HepG2 (cell line): Measurements from ENCODE around the gene NMU. TPM values are rescaled to one million over a fixed set of nuclear protein-coding genes. Genes with fewer than 3 reads are reported as not detected.

Source experiments
- E2F5 ChIP-seq: sonication (generic); formaldehyde crosslinking; conservative IDR thresholded peaks from 2 replicates; pipeline ENCODE4 v1.4.0; 2020; ENCODE audit warnings: missing genetic modification reagents
- ELK4 ChIP-seq: sonication (generic); formaldehyde crosslinking; IDR thresholded peaks from 2 replicates; pipeline ENCODE4 v1.9.0; 2021; ENCODE audit warnings: missing genetic modification reagents, borderline replicate concordance
- HDAC1 ChIP-seq: sonication (generic); formaldehyde crosslinking; IDR thresholded peaks from 2 replicates; pipeline ENCODE4 v1.5.1; 2020; ENCODE audit warnings: mild to moderate bottlenecking, missing genetic modification reagents
- HNF4G ChIP-seq, 2 experiments: sonication (generic) in 1 of 2; formaldehyde crosslinking in 1 of 2; IDR thresholded peaks; 2 replicates each; pipeline versions ENCODE4 v1.4.0 to v1.6.1; 2011 to 2020; ENCODE audit warnings: borderline replicate concordance in 2 of 2, low read depth in 2 of 2, mild to moderate bottlenecking in 2 of 2, low read length in 1 of 2, missing genetic modification reagents in 1 of 2, moderate library complexity in 1 of 2
- MAFF ChIP-seq: IDR thresholded peaks from 2 replicates; pipeline ENCODE4 v1.6.1; 2011; ENCODE audit warnings: low read depth, low read length, improper control_type of control experiment
- NR2C2 ChIP-seq: sonication (generic); formaldehyde crosslinking; IDR thresholded peaks from 2 replicates; pipeline ENCODE4 v1.4.0; 2020; ENCODE audit warnings: missing genetic modification reagents, mild to moderate bottlenecking, moderate library complexity, borderline replicate concordance
- PATZ1 ChIP-seq: sonication (generic); formaldehyde crosslinking; IDR thresholded peaks from 2 replicates; pipeline ENCODE4 v1.4.0; 2020; ENCODE audit warnings: missing genetic modification reagents
- POLR2AphosphoS5 ChIP-seq: IDR thresholded peaks from 2 replicates; pipeline ENCODE4 v1.6.1; 2012; ENCODE audit warnings: low read depth, low read length
- SMC3 ChIP-seq: IDR thresholded peaks from 2 replicates; pipeline ENCODE4 v1.6.1; 2011; ENCODE audit warnings: low read length, improper control_type of control experiment
- TGIF2 ChIP-seq: IDR thresholded peaks from 2 replicates; pipeline ENCODE4 v1.6.1; 2016; ENCODE audit warnings: control low read depth, missing compliant biosample characterization
- ZFP37 ChIP-seq: sonication (generic); formaldehyde crosslinking; IDR thresholded peaks from 2 replicates; pipeline ENCODE4 v1.4.0; 2020; ENCODE audit warnings: missing genetic modification reagents, borderline replicate concordance
- ZMAT5 ChIP-seq: sonication (generic); formaldehyde crosslinking; IDR thresholded peaks from 2 replicates; pipeline ENCODE4 v1.5.0; 2020; ENCODE audit warnings: mild to moderate bottlenecking, low read depth, missing genetic modification reagents, borderline replicate concordance
- ZNF343 ChIP-seq: sonication (generic); formaldehyde crosslinking; IDR thresholded peaks from 2 replicates; pipeline ENCODE4 v1.4.0; 2020; ENCODE audit warnings: mild to moderate bottlenecking, missing genetic modification reagents
- ZNF530 ChIP-seq: sonication (generic); formaldehyde crosslinking; IDR thresholded peaks from 2 replicates; pipeline ENCODE4 v1.5.0; 2020; ENCODE audit warnings: low read depth, mild to moderate bottlenecking, missing genetic modification reagents
- ZNF770 ChIP-seq: sonication (generic); formaldehyde crosslinking; IDR thresholded peaks from 2 replicates; pipeline ENCODE4 v1.5.0; 2020; ENCODE audit warnings: mild to moderate bottlenecking, missing genetic modification reagents
- polyA plus RNA-seq, 8 experiments: library from polyadenylated mRNA; depleted of rRNA in 3 of 8; stranded (reverse) in 7 of 8; unstranded in 1 of 8; fragments of >200 nt; fragmentation: Illumina TruSeq in 4 of 8; extraction: Trizol in 4 of 8; gene quantifications; 2 replicates each; pipeline versions ENCODE4 v1.2.1 to v1.2.3, GENCODE V29; 2011 to 2016; ENCODE audit warnings: low read depth in 4 of 8, missing spikeins in 1 of 8, mixed read lengths in 1 of 8; ENCODE audit not compliant: insufficient read depth in 1 of 8
- total RNA-seq, 5 experiments: library from RNA; depleted of rRNA; stranded (reverse); fragments of >200 nt; fragmentation: Illumina TruSeq; extraction: Trizol; gene quantifications; 2 replicates each; pipeline ENCODE4 v1.2.3, GENCODE V29; 2016; ENCODE audit warnings: low read depth in 1 of 5
- TF ChIP-seq, protein P1 (sequence below): sonication (generic); formaldehyde crosslinking; IDR thresholded peaks from 2 replicates; pipeline ENCODE4 v1.8.1; 2023; ENCODE audit warnings: missing genetic modification reagents, mild to moderate bottlenecking, borderline replicate concordance
- TF ChIP-seq, protein P2 (sequence below): sonication (generic); formaldehyde crosslinking; conservative IDR thresholded peaks from 2 replicates; pipeline ENCODE4 v1.5.0; 2020; ENCODE audit warnings: missing genetic modification reagents
- TF ChIP-seq, protein P3 (sequence below): sonication (generic); formaldehyde crosslinking; IDR thresholded peaks from 2 replicates; pipeline ENCODE4 v1.4.0; 2020; ENCODE audit warnings: mild to moderate bottlenecking, missing genetic modification reagents

NMU gene
- total and polyA plus RNA-seq, 2 of the 13 experiments (the other 11 are each of a cell fraction or from before 2014, with no cell fraction given) = not detected

DNA sequence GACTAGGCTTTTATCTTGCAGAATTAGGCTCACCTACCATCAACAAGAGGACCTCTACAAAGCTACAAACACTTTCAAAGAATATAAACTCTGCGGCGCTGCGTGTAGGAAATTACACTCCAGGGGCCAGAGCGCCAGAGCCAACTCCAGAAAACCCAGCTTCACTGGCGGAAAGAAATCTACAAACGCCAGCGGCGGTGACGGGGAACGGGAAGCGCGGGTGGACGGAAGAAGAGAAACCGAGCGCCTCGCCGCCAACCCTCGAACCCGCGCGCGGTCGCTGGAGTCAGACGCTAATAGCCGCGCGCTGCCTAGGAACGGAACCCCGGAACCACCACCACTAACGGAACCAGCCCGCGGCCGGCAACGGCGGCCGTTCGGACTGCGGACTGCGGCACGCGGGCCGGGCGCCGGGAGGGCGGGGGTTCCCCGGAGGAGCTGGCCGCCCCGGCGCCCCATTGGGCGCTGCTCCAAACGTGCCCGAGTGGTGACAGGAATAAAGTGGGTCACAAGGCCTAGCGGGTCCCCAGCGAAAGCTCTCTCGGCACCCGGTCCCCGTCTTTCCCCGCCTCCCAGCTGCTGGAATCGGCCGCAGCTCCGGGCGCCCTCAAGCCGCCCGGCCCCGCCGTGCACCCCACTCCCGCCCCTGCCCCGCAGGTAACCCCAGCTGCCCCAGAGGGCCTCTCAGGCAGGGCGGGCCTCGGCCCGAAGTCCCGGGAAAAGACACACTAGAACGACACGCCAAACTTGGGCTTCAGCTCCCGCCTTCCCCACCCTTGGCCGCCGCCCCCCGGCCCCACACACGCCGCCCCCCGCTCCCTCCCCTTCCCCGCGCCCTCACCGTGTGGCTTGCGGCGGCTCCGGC is 90.2 kb downstream of the NMU start (continued):
- TF ChIP-seq, protein P1, sequence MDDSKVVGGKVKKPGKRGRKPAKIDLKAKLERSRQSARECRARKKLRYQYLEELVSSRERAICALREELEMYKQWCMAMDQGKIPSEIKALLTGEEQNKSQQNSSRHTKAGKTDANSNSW = no peak
- TF ChIP-seq PATZ1 (no peak; the same call in 1 of the 2 replicates), HNF4G (IDR thresholded peaks at IDR 0.05; ENCODE audit: borderline replicate concordance, low read depth, low read length) (0 out of 2 replicates have a peak, but pooled peaks have one; percentile 20), HNF4G (CRISPR knock-in tag; IDR thresholded peaks at IDR 0.05; ENCODE audit: borderline replicate concordance, low read depth) (0 out of 2 replicates have a peak, but pooled peaks have one; percentile 45), ZFP37 (CRISPR knock-in tag) (no peak), POLR2AphosphoS5 (peak; percentile 53; the same call in 1 of the 2 replicates), ZNF343 (CRISPR knock-in tag) (peak; percentile 60; the same call in 1 of the 2 replicates), NR2C2 (CRISPR knock-in tag) (peak; percentile 58; the same call in 1 of the 2 replicates), E2F5 (CRISPR knock-in tag) (peak; percentile 57), SMC3 (no peak), TGIF2 (peak; percentile 67; the same call in 1 of the 2 replicates), HDAC1 (CRISPR knock-in tag) (peak; percentile 62), ZMAT5 (CRISPR knock-in tag) (no peak), ELK4 (CRISPR knock-in tag) (no peak), ZNF770 (CRISPR knock-in tag) (no peak), MAFF (no peak), ZNF530 (CRISPR knock-in tag) (no peak)
- TF ChIP-seq, protein P2, sequence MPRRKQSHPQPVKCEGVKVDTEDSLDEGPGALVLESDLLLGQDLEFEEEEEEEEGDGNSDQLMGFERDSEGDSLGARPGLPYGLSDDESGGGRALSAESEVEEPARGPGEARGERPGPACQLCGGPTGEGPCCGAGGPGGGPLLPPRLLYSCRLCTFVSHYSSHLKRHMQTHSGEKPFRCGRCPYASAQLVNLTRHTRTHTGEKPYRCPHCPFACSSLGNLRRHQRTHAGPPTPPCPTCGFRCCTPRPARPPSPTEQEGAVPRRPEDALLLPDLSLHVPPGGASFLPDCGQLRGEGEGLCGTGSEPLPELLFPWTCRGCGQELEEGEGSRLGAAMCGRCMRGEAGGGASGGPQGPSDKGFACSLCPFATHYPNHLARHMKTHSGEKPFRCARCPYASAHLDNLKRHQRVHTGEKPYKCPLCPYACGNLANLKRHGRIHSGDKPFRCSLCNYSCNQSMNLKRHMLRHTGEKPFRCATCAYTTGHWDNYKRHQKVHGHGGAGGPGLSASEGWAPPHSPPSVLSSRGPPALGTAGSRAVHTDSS = no peak
- TF ChIP-seq, protein P3, sequence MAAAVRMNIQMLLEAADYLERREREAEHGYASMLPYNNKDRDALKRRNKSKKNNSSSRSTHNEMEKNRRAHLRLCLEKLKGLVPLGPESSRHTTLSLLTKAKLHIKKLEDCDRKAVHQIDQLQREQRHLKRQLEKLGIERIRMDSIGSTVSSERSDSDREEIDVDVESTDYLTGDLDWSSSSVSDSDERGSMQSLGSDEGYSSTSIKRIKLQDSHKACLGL (CRISPR knock-in tag) = peak; percentile 54; the same call in 1 of the 2 replicates
